ENCODE results near the gene MACO1. TPM values are rescaled to one million over a fixed set of nuclear protein-coding genes. Genes with fewer than 3 reads are reported as not detected.
"Not testable (repeated sequence)": the region's sequence is repeated elsewhere in the genome, so short reads cannot be mapped to it uniquely, and the experiment has no call there.

MACO1 gene
- total RNA-seq, 2 experiments from 2014 or later: 11.0 to 11.4 TPM

DNA sequence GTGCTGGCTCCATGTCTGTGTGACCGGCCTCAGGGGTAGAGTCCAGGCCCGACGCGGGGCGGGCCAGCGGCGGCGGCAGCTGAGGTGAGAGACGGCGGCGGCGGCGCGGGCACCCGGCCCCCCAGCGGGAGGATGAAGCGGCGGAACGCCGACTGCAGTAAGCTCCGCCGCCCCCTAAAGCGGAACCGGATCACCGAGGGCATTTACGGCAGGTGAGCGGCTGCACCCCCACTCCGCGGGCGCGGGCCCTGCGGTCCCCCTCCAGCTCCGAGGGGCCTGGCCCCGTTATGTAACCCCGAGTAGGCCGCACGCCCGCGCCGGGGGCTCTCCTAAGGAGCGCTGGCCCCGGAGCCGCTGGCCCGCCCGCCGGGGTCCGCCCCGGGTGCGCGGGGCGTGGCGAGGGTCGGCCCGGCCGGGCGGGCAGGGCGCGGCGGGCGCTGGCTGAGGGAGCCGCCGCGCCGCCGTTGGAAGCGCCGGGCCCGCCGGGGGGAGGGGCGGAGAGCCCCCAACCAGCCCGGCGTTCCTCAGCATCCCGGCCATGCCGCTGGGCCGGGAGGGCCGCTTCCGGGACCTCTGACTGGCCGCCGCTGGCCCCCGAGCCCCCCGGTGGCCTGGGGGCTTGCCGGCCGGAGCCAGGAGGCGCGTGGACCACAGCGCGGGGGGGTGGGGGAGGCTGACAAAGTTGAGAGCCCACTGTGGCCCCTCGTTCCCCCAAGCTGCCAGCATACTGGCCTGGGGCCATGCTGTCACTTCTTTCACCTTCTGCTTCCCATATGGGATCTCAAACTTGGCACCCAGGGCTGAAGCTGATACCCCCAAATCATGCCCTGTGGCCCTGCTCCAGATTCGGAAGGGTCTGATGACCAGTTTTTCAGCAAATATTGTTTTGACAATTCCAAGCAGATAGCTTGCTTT, 527 bp downstream of the MACO1 start:
- no peaks in the 10 kb centered on the region for H3K9me3 Mint-ChIP-seq
- ChIA-PET CTCF (interaction anchor here (0.7 to 1.5 kb wide), 3 partner anchors 56 to 72 kb away, joined by 3 to 8 read pairs (median 4); no protein-coding TSS in a partner anchor), POLR2A (interaction anchor here (0.7 to 1.1 kb wide), 4 partner anchors 36 to 1891 kb away, joined by 3 to 4 read pairs (median 3); partner anchors contain the start of gene RUNX3)
- H3K36me3 Mint-ChIP-seq: peaks cover 2% of the 10 kb centered on the region
- H3K4me1 Mint-ChIP-seq (ENCODE audit: low read depth): peaks cover 47% of the 10 kb centered on the region
- intact Hi-C loops (cut with micrococcal nuclease): loop anchor here (2.0 to 5.0 kb wide), 4 partner anchors 42 to 801 kb away; partner anchors contain the start of genes CEP85, RSRP1 and TMEM50A
- peak overlapping the region; percentile 98 for H3K4me3 Mint-ChIP-seq
- H3K27ac Mint-ChIP-seq: peak overlapping the region; percentile 71
- H3K27me3 Mint-ChIP-seq: no peaks in the 10 kb centered on the region
- DNase-seq: peak; percentile 20

DNA sequence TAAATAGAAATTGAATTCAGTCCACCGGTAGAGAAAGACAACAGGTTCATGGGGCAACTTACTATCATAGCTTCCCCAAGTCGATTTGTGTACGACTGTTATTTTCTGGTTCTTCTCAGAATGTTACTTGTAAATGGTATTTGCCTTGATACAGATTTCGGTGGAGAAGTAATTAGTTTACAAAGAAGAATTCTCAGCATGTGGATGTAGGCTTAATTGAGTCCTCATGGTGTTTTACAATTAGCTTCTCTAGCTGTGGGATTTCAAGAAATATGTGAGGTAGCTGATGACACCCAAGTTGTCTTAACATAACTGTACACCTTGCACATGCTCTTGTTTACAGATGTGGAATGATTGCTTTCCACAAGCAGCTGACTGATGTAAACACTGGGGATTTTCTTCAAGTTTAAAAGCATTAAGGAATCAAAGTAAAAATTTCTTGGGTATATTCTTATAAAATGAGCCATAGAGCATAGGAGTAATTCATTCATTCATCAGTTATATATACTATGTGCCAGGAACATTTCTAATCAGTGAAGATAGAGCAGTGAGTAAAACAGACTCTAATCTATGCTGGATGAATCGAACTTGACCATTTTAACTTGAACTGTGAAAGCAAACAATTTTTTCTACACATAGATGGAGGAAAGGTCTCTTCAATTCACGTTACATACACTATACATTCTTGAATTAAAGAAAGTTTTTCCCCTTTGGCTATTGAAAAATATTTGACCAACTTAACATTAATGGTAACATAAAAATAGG, 1.4 kb downstream of the MACO1 start:
- Mint-ChIP-seq H3K36me3 (peaks cover 2% of the 10 kb centered on the region), H3K4me1 (ENCODE audit: low read depth) (peaks cover 56% of the 10 kb centered on the region), H3K27ac (peak overlapping the region; percentile 71), H3K9me3 (no peaks in the 10 kb centered on the region), H3K4me3 (peak overlapping the region; percentile 80), H3K27me3 (no peaks in the 10 kb centered on the region)
- ChIA-PET POLR2A (interaction anchor here (0.5 to 0.9 kb wide), 3 partner anchors 180 to 1890 kb away, joined by 3 read pairs; partner anchors contain the start of gene RUNX3), CTCF (interaction anchor here (0.7 to 1.5 kb wide), 2 partner anchors 56 to 71 kb away, joined by 3 to 8 read pairs; no protein-coding TSS in a partner anchor)
- intact Hi-C loops (cut with micrococcal nuclease): loop anchor here (2.0 to 5.0 kb wide), 4 partner anchors 41 to 800 kb away; partner anchors contain the start of genes CEP85, RSRP1 and TMEM50A
- DNase-seq: no peak

GRCh38 chr1:25432749-25433388, 2.2 kb downstream of the MACO1 start:
- ChIA-PET POLR2A (no interaction called here), CTCF (interaction anchor here (1.5 kb wide), 1 partner anchor 55 kb away, joined by 8 read pairs; no protein-coding TSS in a partner anchor)
- H3K4me1 Mint-ChIP-seq (ENCODE audit: low read depth): peaks cover 56% of the 10 kb centered on the region
- DNase-seq: no peak
- H3K36me3 Mint-ChIP-seq: peaks cover 3% of the 10 kb centered on the region
- intact Hi-C loops (cut with micrococcal nuclease): loop anchor here (5.0 kb wide), 2 partner anchors 96 to 799 kb away; partner anchors contain the start of genes CEP85 and TMEM50A
- peak overlapping the region; percentile 80 for H3K4me3 Mint-ChIP-seq
- no peaks in the 10 kb centered on the region for H3K9me3 Mint-ChIP-seq
- peak overlapping the region; percentile 11 for H3K27ac Mint-ChIP-seq
- no peaks in the 10 kb centered on the region for H3K27me3 Mint-ChIP-seq

GRCh38 chr1:25433389-25434186, 2.9 kb downstream of the MACO1 start:
- intact Hi-C loops (cut with micrococcal nuclease): loop anchor here (5.0 kb wide), 2 partner anchors 96 to 799 kb away; partner anchors contain the start of genes CEP85 and TMEM50A
- DNase-seq: no peak
- H3K27ac Mint-ChIP-seq: peak overlapping the region; percentile 35
- ChIA-PET CTCF (interaction anchor here (1.2 kb wide), 1 partner anchor 87 kb away, joined by 4 read pairs; no protein-coding TSS in a partner anchor), POLR2A (no interaction called here)
- H3K4me1 Mint-ChIP-seq (ENCODE audit: low read depth): peaks cover 56% of the 10 kb centered on the region
- H3K4me3 Mint-ChIP-seq: no peak overlapping the region
- H3K27me3 Mint-ChIP-seq: no peaks in the 10 kb centered on the region
- H3K9me3 Mint-ChIP-seq: no peaks in the 10 kb centered on the region
- peaks cover 5% of the 10 kb centered on the region for H3K36me3 Mint-ChIP-seq

DNA sequence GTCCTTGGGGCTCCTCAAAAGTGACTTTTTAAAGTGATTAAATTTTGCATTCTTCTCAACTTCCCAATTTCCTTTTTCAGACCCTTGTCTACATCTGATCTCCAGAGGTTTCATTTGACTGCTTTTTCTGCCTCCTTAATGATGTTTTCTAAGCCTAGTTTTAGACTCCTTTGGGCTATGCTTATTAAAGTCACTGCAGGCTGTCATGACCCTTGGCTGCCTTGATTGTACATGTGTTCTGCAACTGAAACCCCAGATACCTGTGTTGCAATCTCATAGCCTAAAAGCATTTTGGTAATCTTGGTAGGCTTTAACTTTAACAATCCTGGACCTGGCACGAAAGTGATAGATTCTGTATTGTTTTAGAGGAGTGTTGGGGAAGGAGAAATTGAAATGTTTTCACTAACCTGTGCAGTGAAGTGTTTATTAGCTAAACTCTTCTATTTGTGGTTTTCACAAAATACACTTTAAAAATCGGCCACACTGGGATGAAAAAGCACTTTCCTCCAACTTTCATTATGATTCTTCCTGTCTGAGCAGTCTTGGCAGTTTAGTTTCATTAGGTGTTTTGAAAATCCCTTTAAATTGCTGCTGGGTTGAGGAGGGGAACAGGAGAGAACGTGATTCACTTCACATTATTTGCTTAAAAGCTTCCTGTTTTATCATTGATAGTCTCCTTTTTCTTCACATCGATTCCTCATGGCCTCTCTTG, 4.9 kb downstream of the MACO1 start:
- CTCF ChIA-PET: interaction anchor here (0.6 kb wide), 1 partner anchor 50 kb away, joined by 3 read pairs; no protein-coding TSS in a partner anchor
- intact Hi-C loops (cut with micrococcal nuclease): no loop called here
- H3K4me1 Mint-ChIP-seq (ENCODE audit: low read depth): peaks cover 53% of the 10 kb centered on the region
- POLR2A ChIA-PET: interaction anchor here (1.2 kb wide), 1 partner anchor 15 kb away, joined by 4 read pairs; no protein-coding TSS in a partner anchor
- peak overlapping the region; percentile 51 for H3K4me3 Mint-ChIP-seq
- H3K36me3 Mint-ChIP-seq: peaks cover 4% of the 10 kb centered on the region
- DNase-seq: peak; percentile 13
- H3K27me3 Mint-ChIP-seq: no peaks in the 10 kb centered on the region
- H3K9me3 Mint-ChIP-seq: no peaks in the 10 kb centered on the region
- H3K27ac Mint-ChIP-seq: peak overlapping the region; percentile 57

- no peaks in the 10 kb centered on the region for H3K27me3 Mint-ChIP-seq
- ChIA-PET CTCF (interaction anchor here (1.5 kb wide), 1 partner anchor 182 kb away, joined by 3 read pairs; no protein-coding TSS in a partner anchor), POLR2A (no interaction called here)
- H3K4me1 Mint-ChIP-seq (ENCODE audit: low read depth): peaks cover 60% of the 10 kb centered on the region
- no peak overlapping the region for H3K4me3 Mint-ChIP-seq
- no peak overlapping the region for H3K27ac Mint-ChIP-seq
- H3K36me3 Mint-ChIP-seq: peaks cover 4% of the 10 kb centered on the region
- no peak for DNase-seq
- intact Hi-C loops (cut with micrococcal nuclease): no loop called here
- no peaks in the 10 kb centered on the region for H3K9me3 Mint-ChIP-seq
Measured at GRCh38 chr1:25437672-25438071, 7.0 kb downstream of the MACO1 start.

DNA sequence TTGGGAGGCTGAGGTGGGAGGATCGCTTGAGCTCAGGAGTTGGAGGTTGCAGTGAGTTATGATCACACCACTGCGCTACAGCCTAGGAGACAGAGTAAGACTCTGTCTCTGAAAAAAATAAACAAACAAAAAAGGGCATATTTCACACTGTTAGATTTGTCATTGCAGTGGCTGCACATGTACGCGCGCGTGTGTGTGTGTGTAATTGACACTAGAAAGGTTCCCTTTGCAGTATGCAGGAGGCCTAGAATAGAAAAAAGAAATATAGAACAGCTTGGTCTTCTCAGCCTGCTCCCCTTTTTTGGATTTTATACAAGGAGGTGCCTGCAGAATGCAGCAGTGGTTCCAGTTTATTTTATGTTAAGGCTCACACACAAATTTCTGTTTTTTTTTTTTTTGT, 8.6 kb downstream of the MACO1 start:
- Mint-ChIP-seq H3K4me3 (no peak overlapping the region), H3K27ac (no peak overlapping the region), H3K9me3 (no peaks in the 10 kb centered on the region), H3K4me1 (ENCODE audit: low read depth) (peaks cover 50% of the 10 kb centered on the region), H3K27me3 (no peaks in the 10 kb centered on the region), H3K36me3 (peaks cover 4% of the 10 kb centered on the region)
- CTCF ChIA-PET: no interaction called here
- POLR2A ChIA-PET: no interaction called here
- no peak for DNase-seq
- intact Hi-C loops (cut with micrococcal nuclease): no loop called here

DNA sequence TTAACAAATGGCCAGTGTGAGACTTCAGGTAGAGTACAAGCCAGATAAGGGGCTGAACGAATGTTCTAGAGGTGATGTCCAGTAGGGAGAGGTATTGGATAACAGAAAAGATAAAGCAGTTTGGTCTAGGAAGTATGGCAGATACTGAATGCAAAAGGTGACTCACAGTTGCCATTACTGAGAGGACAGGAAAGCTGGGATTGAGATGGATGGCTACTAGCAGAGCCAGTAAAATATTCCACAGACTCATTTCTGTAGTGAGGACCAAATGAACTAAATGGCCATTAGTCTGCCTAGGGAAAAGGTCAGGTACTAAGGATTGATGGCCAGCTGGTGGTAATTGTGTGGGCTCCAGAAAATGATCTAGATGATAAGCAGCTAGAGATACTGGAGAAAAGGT, 11.5 kb downstream of the MACO1 start:
- DNase-seq: no peak
- Mint-ChIP-seq H3K4me3 (no peak overlapping the region), H3K27me3 (no peaks in the 10 kb centered on the region), H3K4me1 (ENCODE audit: low read depth) (peaks cover 34% of the 10 kb centered on the region), H3K9me3 (no peaks in the 10 kb centered on the region), H3K27ac (no peak overlapping the region), H3K36me3 (peaks cover 4% of the 10 kb centered on the region)
- POLR2A ChIA-PET: no interaction called here
- CTCF ChIA-PET: no interaction called here
- intact Hi-C loops (cut with micrococcal nuclease): no loop called here

DNA sequence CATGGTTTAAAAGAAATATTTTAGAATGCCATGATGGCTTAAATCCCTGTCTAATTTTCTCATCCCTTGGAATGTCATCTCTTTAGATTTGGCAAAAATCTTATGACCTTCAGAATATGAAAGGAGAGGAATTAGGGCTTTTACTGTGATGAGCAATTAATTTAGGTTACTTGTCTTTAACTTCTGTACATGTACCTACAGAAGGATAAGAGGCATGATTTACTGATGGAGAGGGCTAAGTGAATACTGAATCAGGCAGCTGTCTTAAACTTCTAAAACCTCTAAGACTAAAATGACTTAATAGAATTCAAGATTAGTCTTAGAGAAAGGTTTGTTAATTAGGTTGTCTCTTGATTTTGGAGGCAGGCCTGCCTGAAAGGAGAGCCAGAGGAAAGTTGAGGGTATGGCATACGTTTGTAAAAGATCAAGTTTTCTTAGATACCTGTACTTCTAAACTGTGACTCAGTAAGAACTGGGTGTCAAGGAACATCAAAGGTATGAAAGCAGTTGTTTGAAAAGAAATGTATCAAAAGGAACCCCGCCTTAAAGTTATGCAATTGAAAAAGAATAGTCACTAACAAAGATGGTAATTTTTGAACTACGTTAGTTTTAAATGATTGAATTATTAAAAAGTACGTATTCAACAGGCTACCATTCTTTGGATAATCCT, 12.5 kb downstream of the MACO1 start:
- Mint-ChIP-seq H3K36me3 (peaks cover 5% of the 10 kb centered on the region), H3K27me3 (no peaks in the 10 kb centered on the region), H3K4me3 (no peak overlapping the region), H3K27ac (no peak overlapping the region), H3K4me1 (ENCODE audit: low read depth) (peaks cover 39% of the 10 kb centered on the region), H3K9me3 (no peaks in the 10 kb centered on the region)
- ChIA-PET POLR2A (no interaction called here), CTCF (interaction anchor here (0.7 kb wide), 1 partner anchor 59 kb away, joined by 3 read pairs; no protein-coding TSS in a partner anchor)
- intact Hi-C loops (cut with micrococcal nuclease): no loop called here
- no peak for DNase-seq

DNA sequence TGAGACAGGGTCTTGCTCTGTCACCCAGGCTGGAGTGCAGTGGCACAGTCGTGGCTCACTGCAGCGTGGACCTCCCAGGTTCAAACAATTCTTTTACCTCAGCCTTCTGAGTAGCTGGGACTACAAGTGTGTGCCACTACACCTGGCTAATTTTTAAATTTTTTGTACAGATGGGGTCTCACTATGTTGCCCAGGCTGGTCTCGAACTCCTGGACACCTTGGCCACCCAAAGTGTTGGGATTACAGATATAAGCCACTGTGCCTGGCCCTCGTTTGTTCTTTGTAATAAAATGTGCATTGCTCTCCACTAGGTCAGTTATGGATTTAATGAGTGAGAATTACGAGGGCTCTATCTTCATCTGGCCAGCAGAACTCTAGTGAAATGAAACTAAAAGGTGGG, 13.9 kb downstream of the MACO1 start:
- H3K9me3 Mint-ChIP-seq; H3K27ac Mint-ChIP-seq; DNase-seq; H3K4me3 Mint-ChIP-seq; intact Hi-C loops (cut with micrococcal nuclease); POLR2A ChIA-PET; H3K36me3 Mint-ChIP-seq; H3K27me3 Mint-ChIP-seq: not testable (repeated sequence)
- CTCF ChIA-PET: interaction anchor here (1.0 kb wide), 1 partner anchor 128 kb away, joined by 5 read pairs; no protein-coding TSS in a partner anchor
- H3K4me1 Mint-ChIP-seq (ENCODE audit: low read depth): peaks cover 39% of the 10 kb centered on the region

All from activated CD4-positive, alpha-beta memory T cell treated with anti-CD3 and anti-CD28 coated beads for 36 hours (primary cell).